Measurements from ENCODE around the gene CRYGD. TPM values are rescaled to one million over a fixed set of nuclear protein-coding genes. Genes with fewer than 3 reads are reported as not detected.

Gene CRYGD
- total and polyA plus RNA-seq, 2 of the 13 experiments (the other 11 are each of a cell fraction or from before 2014, with no cell fraction given), result not detected

DNA sequence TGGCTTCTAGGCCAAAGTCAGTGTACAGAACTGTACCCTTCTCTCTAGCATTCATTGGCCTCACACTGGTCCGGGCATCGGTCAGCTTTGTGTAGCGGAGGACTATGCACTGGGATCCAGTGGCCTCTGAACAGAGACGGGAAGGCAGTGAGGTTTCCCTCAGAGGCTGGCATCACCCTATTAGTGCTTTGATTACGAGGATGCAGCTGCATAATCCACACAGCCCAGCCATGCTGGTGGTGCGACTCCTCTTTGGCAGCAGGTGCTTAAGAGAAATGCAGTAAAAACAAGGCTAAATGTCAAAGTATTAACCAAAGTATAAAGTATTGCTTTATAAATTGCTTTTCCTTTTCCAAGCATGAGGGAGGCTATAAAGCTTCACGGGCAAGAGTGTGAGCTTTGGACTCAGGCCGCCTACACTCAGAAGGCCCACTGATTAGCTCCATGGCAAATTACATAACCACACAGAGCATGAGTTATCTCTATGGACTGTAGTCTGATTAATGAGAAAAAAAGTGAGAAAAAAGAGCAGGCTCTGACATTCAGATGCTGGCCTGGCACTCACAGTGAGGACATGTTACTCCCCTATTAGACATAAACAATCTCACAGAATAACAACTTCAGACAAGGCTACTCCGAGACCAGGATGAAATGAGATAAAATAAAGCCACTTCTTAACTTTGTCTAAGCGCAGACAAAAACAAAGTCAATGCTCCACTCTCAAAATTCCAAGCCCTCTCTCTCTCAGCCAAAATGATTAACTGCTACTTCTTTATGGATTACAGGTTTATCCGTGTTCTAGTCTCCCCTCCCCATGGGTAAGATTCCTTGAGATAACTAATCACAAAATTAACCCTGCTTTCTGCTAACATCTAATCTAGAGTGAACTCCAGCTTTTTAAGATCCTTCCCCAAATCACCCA lies 11.7 kb upstream of the CRYGD start (continued):
- TF ChIP-seq SRSF1 (optimal IDR thresholded peaks at IDR 0.05; ENCODE audit: low read depth, low read length), result no peak
- peak; percentile 70; the same call in 1 of the 2 replicates for TF ChIP-seq ERF (CRISPR knock-in tag; IDR thresholded peaks at IDR 0.05)
- peak; percentile 45; the same call in 1 of the 2 replicates for TF ChIP-seq FOXK1 (CRISPR knock-in tag; IDR thresholded peaks at IDR 0.05; ENCODE audit: borderline replicate concordance, low read depth)
- TF ChIP-seq NR0B2 (CRISPR knock-in tag; IDR thresholded peaks at IDR 0.05), result no peak
- peak; percentile 96 for TF ChIP-seq MIXL1 (CRISPR knock-in tag; IDR thresholded peaks at IDR 0.05)
- peak; percentile 85 for TF ChIP-seq HDAC2 (CRISPR knock-in tag; IDR thresholded peaks at IDR 0.05)
- peak; percentile 59; the same call in 1 of the 2 replicates for TF ChIP-seq KMT2B (CRISPR knock-in tag; IDR thresholded peaks at IDR 0.05)
- no peak for TF ChIP-seq CREB3 (CRISPR knock-in tag; IDR thresholded peaks at IDR 0.05)
- TF ChIP-seq, protein P1, sequence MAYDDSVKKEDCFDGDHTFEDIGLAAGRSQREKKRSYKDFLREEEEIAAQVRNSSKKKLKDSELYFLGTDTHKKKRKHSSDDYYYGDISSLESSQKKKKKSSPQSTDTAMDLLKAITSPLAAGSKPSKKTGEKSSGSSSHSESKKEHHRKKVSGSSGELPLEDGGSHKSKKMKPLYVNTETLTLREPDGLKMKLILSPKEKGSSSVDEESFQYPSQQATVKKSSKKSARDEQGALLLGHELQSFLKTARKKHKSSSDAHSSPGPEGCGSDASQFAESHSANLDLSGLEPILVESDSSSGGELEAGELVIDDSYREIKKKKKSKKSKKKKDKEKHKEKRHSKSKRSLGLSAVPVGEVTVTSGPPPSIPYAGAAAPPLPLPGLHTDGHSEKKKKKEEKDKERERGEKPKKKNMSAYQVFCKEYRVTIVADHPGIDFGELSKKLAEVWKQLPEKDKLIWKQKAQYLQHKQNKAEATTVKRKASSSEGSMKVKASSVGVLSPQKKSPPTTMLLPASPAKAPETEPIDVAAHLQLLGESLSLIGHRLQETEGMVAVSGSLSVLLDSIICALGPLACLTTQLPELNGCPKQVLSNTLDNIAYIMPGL (CRISPR knock-in tag; IDR thresholded peaks at IDR 0.05; ENCODE audit: borderline replicate concordance in 1 of 2, low read depth in 1 of 2), result 0 out of 4 replicates have a peak, but pooled peaks of 1 of the 2 experiments have one; percentile 40
- peak; percentile 54; the same call in 1 of the 2 replicates for TF ChIP-seq ZNF605 (CRISPR knock-in tag; IDR thresholded peaks at IDR 0.05)
- no peak for TF ChIP-seq SRY (CRISPR knock-in tag; IDR thresholded peaks at IDR 0.05)
- TF ChIP-seq ZFP36L2 (CRISPR knock-in tag; IDR thresholded peaks at IDR 0.05), result no peak
- peak; percentile 73; the same call in 1 of the 2 replicates for TF ChIP-seq NCOR1 (IDR thresholded peaks at IDR 0.05; ENCODE audit: borderline replicate concordance, low read length)
- TF ChIP-seq ZMYM3 (CRISPR knock-in tag; IDR thresholded peaks at IDR 0.05), result peak; percentile 19; the same call in 1 of the 2 replicates
- TF ChIP-seq CHD4 (IDR thresholded peaks at IDR 0.05; ENCODE audit: borderline replicate concordance, low read length), result no peak; the same call in 1 of the 2 replicates
- TF ChIP-seq, protein P2, sequence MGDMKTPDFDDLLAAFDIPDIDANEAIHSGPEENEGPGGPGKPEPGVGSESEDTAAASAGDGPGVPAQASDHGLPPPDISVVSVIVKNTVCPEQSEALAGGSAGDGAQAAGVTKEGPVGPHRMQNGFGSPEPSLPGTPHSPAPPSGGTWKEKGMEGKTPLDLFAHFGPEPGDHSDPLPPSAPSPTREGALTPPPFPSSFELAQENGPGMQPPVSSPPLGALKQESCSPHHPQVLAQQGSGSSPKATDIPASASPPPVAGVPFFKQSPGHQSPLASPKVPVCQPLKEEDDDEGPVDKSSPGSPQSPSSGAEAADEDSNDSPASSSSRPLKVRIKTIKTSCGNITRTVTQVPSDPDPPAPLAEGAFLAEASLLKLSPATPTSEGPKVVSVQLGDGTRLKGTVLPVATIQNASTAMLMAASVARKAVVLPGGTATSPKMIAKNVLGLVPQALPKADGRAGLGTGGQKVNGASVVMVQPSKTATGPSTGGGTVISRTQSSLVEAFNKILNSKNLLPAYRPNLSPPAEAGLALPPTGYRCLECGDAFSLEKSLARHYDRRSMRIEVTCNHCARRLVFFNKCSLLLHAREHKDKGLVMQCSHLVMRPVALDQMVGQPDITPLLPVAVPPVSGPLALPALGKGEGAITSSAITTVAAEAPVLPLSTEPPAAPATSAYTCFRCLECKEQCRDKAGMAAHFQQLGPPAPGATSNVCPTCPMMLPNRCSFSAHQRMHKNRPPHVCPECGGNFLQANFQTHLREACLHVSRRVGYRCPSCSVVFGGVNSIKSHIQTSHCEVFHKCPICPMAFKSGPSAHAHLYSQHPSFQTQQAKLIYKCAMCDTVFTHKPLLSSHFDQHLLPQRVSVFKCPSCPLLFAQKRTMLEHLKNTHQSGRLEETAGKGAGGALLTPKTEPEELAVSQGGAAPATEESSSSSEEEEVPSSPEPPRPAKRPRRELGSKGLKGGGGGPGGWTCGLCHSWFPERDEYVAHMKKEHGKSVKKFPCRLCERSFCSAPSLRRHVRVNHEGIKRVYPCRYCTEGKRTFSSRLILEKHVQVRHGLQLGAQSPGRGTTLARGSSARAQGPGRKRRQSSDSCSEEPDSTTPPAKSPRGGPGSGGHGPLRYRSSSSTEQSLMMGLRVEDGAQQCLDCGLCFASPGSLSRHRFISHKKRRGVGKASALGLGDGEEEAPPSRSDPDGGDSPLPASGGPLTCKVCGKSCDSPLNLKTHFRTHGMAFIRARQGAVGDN (CRISPR knock-in tag; IDR thresholded peaks at IDR 0.05), result peak; percentile 52; the same call in 1 of the 2 replicates
- TF ChIP-seq ZSCAN5A (CRISPR knock-in tag; IDR thresholded peaks at IDR 0.05; ENCODE audit: borderline replicate concordance), result peak; percentile 38; the same call in 1 of the 2 replicates
- peak; percentile 95 for TF ChIP-seq ZNF205 (CRISPR knock-in tag; IDR thresholded peaks at IDR 0.05)
- 0 out of 2 replicates have a peak, but pooled peaks have one; percentile 45 for TF ChIP-seq ISL2 (CRISPR knock-in tag; IDR thresholded peaks at IDR 0.05)
- no peak for TF ChIP-seq PHB2 (IDR thresholded peaks at IDR 0.05; ENCODE audit: partially characterized antibody)

Measured in HepG2 (cell line).